NCI-H345 treated with DMSO at 0.1 percent for 48 hours (cell line): Measurements from ENCODE around the gene GPR137B.

Experiments
- DNase-seq: peaks from one replicate; lab custom pipeline; 2025; ENCODE audit not compliant: unreplicated experiment; lab: John Stamatoyannopoulos, UW

The GPR137B gene

DNA sequence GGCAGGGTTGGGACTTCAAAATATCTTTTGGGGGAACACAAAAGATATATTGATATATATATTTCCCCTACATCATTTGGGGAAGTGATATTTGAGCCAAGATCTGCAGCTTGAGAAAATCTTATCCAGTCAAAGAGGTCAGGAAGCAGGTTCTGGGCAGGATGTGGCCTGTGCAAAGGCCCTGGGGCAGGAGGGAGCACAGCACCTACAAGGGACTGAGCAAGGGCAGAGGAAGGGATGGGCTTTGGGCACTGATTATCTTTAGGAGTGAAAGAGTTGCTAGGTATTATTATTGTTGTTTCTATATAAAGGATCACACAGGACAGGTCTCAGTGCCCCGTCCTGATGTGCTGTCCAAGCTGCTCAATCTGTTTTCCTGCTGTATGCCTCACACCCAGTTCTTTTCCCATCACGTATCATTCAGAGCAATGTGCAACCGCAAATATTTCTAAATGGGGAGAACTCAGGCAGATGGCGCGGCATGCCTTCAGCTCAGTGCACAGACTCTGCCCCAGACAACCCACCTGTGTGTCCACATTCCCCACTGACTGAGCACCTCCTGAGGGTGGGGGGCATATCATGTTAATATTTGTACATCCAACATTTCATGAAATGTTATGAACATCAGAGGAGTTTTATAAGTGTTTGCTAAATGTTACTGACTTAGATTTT lies 28.1 kb upstream of the GPR137B start:
- no peak for DNase-seq

DNA sequence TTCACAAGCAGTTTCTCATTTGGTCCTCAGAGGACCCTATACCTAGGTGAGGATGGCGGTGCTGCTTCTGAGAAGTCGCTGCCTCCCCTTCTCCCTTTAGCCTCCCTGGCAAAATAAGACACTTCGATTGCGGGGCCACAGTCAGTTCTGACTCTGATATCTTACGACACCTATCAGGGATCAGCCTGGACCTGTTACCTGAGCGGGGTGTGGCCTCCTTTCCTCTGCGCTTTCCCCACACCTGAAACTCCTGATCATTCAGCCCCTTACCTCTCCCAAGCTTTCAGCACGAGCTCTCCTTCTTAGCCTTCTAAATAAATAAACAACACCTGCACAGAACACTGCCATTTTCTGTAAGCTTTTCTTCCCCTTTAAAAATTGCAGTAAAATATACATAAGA lies 24.6 kb upstream of the GPR137B start:
- no peak for DNase-seq

GRCh38 chr1:236119943-236120484 lies 22.3 kb upstream of the GPR137B start:
- no peak for DNase-seq

- no peak for DNase-seq
Observed at GRCh38 chr1:236120721-236121153, 21.6 kb upstream of the GPR137B start.

GRCh38 chr1:236122176-236122575 lies 20.2 kb upstream of the GPR137B start:
- no peak for DNase-seq

DNA sequence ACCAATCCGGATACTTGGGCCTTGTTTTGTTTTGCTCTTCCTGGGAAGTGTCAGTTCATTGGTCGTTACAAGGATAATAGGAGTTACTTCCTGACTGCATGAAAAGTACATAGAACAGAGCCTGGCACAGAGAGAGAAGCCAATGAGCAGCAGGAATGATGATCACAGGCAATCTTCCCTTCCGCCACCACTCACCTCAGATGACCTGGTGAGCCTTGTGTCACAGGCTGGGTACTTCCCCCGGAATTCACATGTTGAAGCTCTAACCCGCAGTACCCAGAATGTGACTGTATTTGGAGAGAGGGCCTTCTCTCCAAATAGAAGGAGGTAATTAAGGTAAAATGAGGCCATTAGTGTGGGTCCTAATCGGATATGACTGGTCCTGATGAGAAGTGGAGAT lies 18.8 kb upstream of the GPR137B start:
- DNase-seq: no peak

- DNase-seq: no peak
Observed at GRCh38 chr1:236124965-236125364, 17.4 kb upstream of the GPR137B start.

- no peak for DNase-seq
Observed at GRCh38 chr1:236127045-236127444, 15.3 kb upstream of the GPR137B start.

DNA sequence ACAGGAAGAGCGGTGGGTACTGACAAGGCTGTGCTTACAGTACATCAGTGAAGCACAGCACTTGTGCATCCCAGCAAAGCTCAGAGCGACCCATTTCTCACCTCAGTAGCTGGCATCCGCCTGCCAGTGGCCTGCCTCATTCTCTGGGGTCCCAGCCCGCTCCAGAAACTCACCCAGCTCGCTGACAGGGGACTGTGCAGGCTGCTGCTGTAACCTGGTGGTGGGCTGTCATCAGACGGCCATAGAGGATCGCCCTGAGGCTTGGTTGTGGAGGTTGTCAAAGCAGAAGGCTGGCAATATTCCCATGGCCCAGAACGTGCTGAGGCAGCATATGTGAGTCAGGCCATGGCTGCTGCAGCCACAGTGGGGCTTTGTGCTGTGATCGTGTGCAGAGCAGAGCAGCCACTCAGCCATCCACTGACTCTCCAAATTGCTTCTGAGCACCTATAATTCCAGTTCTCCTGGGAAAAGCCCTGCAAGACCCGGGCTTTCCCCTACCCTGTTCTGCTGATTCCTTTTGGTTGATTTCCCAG lies 13.6 kb upstream of the GPR137B start:
- DNase-seq: no peak

DNA sequence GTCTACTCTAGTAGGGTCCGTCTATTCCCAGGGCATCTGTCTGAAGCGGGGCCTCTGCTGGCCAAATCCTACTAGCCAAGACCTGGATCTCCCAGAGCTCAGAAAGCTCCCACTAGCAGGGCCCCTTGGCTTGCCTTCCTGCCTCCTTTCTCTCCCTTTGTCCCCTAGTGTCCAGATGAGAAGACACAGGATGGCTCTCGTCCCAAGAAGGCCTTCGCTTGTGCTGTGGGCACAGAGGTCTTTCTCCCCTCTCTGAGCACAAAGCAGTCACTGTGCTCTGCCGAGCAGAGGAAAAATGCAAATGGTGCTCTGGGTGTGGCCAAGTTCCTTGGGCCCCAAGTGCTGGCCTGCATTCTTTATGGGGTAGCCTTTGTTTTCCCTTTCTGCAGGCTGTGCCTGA lies 13.0 kb upstream of the GPR137B start:
- DNase-seq: no peak

- no peak for DNase-seq
Observed at GRCh38 chr1:236130372-236130771, 12.0 kb upstream of the GPR137B start.

- DNase-seq: no peak
Observed at GRCh38 chr1:236131916-236132315, 10.4 kb upstream of the GPR137B start.

DNA sequence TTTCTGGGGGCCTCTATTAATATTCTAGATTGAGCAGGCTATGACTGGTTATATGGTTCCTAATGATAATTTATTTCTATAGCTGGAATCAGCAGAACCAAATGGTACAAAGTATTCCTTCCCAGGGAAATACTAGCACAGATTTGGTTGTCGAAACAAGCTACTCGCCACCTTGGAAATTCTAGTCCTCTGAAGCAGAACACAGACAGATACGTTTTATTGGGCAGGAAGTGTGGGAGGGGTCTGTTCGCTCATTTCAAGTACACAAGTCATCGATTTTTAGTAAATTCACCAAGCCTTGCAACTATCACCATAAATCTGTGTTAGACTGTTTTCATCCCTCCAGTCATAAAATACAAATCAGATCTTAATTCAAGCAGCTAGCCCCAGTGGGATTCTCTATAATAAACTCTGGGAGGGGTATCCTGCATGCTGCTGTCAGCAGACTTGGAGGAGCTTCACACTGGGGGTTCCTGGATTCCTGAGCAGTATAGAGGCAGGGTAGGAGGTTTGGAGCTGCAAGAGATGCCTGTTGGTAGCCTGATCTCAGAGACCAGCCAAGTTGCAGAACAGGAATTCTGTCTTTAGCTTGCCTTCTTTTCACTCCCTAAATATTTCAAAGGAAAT lies 9.8 kb upstream of the GPR137B start:
- no peak for DNase-seq

DNA sequence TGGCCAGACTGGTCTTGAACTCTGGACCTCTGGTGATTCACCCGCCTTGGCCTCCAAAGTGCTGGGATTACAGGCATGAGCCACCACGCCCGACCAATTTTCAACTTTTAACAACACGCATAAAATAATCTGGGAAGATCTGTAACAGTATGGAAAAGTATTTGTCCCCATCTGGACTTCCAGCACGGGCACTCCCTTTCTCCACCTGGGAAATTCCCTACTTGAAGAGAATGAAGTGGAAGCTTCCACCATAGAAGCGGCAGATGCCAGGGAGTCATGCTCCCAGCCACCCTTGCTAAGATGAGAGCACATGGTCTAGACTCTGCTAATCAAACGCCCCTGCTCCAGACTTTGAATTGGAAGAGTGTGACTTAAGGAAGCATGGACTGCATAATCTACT lies 9.0 kb upstream of the GPR137B start:
- no peak for DNase-seq

- DNase-seq: no peak
Observed at GRCh38 chr1:236133802-236134201, 8.5 kb upstream of the GPR137B start.

DNA sequence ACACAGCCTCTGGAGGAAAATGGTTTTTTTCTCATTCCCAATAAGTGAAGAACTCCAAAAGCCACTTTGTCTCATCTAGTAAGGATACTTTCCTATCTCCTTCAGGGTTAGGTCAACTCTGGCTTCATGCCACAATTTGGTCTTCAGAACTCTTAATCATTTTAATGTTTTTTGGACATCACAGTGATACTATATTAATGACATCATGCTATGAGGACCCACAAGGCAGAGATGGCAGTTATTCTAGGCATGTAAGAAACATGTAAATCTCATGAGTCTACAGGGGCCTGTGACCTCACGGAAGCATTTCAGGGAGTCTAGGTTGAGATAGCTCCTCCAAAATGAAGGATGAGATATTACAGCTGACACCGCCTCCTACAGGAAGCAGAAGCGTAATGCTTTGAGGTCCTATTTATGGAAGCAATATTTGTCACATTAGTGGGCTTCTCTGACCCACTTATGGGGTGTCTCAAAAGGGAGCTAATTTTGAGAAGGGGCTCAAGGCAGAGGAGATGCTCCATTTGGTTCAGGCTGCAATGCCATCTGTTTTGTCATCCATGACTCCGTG lies 5.0 kb upstream of the GPR137B start:
- DNase-seq: no peak

DNA sequence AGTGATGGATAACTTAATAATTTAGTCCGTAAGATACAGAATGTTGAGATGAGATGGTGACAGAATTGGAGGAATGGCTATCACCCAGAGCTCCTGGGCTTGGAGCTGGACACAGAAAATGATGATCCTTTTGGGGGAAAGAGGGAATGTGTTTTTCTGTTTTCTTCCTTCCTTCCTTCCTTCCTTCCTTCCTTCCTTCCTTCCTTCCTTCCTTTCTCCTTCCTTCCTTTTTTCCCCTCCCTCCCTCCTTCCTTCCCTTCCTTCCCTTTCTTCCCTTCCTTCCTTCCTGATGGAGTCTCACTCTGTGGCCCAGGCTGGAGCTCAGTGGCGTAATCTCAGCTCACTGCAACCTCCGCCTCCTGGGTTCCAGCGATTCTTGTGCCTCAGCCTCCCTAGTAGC lies 2.8 kb upstream of the GPR137B start:
- no peak for DNase-seq

- no peak for DNase-seq
Observed at GRCh38 chr1:236140705-236141446, 1.5 kb upstream of the GPR137B start.

- DNase-seq: peak; percentile 52
Observed at GRCh38 chr1:236141447-236142252, 689 bp upstream of the GPR137B start.

DNA sequence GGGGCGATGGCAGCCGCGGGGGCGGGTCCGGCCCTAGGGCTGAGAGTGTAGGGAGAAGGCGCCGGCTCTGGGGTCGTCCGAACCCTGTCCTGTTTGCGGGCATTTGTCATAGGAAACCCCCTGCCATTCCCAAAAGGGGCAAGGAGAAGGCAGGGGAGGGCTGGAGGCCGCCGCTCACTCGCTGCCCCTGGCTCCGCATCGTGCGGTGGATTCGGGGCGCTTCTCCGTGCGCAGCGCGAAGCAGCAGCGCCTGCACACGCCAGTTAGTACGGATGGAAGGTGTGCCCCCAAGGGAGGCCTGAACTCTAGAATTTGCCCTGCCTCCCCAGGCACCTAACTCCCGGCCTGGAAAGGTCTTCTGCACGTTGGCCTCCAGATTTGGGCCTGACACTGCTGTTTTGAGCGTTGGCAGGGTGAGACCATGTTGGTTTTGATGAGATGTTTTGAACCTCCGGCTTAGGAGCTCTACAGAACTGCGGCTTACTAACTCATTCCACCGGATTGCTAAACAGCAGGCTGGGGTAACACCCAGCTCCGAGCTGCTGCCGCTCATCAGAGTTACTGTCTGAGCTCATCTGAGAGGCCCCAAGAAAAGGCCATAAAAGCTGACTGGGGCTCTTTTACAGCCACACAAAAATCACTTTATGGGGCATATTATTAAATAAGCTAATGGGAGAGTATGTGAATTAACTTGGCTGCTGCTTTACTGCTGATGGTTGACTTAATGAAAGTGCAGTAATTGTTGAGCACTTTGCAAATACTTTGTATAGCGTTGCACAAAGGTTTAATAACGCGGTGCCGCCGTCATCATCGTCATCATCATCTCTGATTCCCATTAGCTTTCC lies 987 bp downstream of the GPR137B start:
- DNase-seq: no peak
